MM.1S (cell line): ENCODE results near the gene TANC1.

ENCODE experiments used
- DNase-seq: peaks from one replicate; pipeline ENCODE4 v3.0.0-alpha.2; 2015
- H2AFZ ChIP-seq: fragments of 300-600 bp; sonication (generic); 2 replicates; pipeline ENCODE4 v1.6.0; 2016; ENCODE audit warnings: antibody characterized with exemption, low read length
- H3F3A ChIP-seq: fragments of 300-600 bp; sonication (generic); 2 replicates; pipeline ENCODE4 v1.6.1; 2016; ENCODE audit warnings: mild to moderate bottlenecking, antibody characterized with exemption, low read length, moderate library complexity, mixed read lengths; ENCODE audit not compliant: insufficient read depth
- H3K27ac ChIP-seq: fragments of 300-600 bp; sonication (generic); 2 replicates; pipeline ENCODE4 v1.5.1; 2016; ENCODE audit warnings: mild to moderate bottlenecking, low read length
- H3K27me3 ChIP-seq: fragments of 300-600 bp; sonication (generic); replicated peaks from 2 replicates; pipeline ENCODE4 v1.6.0; 2016; ENCODE audit warnings: low read length; ENCODE audit not compliant: insufficient read depth
- H3K36me3 ChIP-seq: fragments of 300-600 bp; sonication (generic); replicated peaks from 2 replicates; pipeline ENCODE4 v1.6.1; 2016; ENCODE audit warnings: mild to moderate bottlenecking, low read length, mixed read lengths; ENCODE audit not compliant: insufficient read depth
- H3K4me1 ChIP-seq: fragments of 300-600 bp; sonication (generic); 2 replicates; pipeline ENCODE4 v1.6.1; 2016; ENCODE audit warnings: low read length, mixed read lengths
- H3K4me2 ChIP-seq: fragments of 300-600 bp; sonication (generic); 2 replicates; pipeline ENCODE4 v1.6.0; 2016; ENCODE audit warnings: low read depth, low read length
- H3K4me3 ChIP-seq: fragments of 300-600 bp; sonication (generic); 2 replicates; pipeline ENCODE4 v1.5.1; 2016; ENCODE audit warnings: low read length, mixed read lengths
- H3K79me2 ChIP-seq: fragments of 300-600 bp; sonication (generic); 2 replicates; pipeline ENCODE4 v1.6.1; 2016; ENCODE audit warnings: mixed run types, low read length, mixed read lengths
- H3K9ac ChIP-seq: fragments of 300-600 bp; sonication (generic); 2 replicates; pipeline ENCODE4 v1.6.1; 2016; ENCODE audit warnings: low read length, mixed read lengths
- H3K9me2 ChIP-seq: fragments of 300-600 bp; sonication (generic); replicated peaks from 2 replicates; pipeline ENCODE4 v1.6.1; 2016; ENCODE audit warnings: mild to moderate bottlenecking, low read length, mixed read lengths; ENCODE audit not compliant: insufficient read depth
- H3K9me3 ChIP-seq: fragments of 300-600 bp; sonication (generic); replicated peaks from 2 replicates; pipeline ENCODE4 v1.6.1; 2016; ENCODE audit warnings: mild to moderate bottlenecking, low read length, mixed read lengths; ENCODE audit not compliant: insufficient read depth
- H4K20me1 ChIP-seq: fragments of 300-600 bp; sonication (generic); 2 replicates; pipeline ENCODE4 v1.6.1; 2016; ENCODE audit warnings: mild to moderate bottlenecking, low read length, moderate library complexity, mixed read lengths; ENCODE audit not compliant: insufficient read depth
- CTCF ChIP-seq: fragments of 300-600 bp; sonication (generic); IDR thresholded peaks from 2 replicates; pipeline ENCODE4 v1.5.1; 2016; ENCODE audit warnings: antibody characterized with exemption, low read length, mixed read lengths
- EZH2 ChIP-seq: fragments of 300-600 bp; sonication (generic); optimal IDR thresholded peaks from 2 replicates; pipeline ENCODE3; 2017; ENCODE audit warnings: low read depth, mild to moderate bottlenecking, antibody characterized with exemption, low read length, mixed read lengths
- EZH2phosphoT487 ChIP-seq: fragments of 300-600 bp; sonication (generic); IDR thresholded peaks from 2 replicates; pipeline ENCODE4 v1.6.1; 2018; ENCODE audit warnings: antibody characterized with exemption, low read length

TANC1 gene

GRCh38 chr2:159043710-159044109 is 75.3 kb downstream of the TANC1 start:
- no peak overlapping the region for H2AFZ ChIP-seq
- H3K4me2 ChIP-seq = no peak overlapping the region
- H3K79me2 ChIP-seq = no peaks in the 10 kb centered on the region
- no peaks in the 10 kb centered on the region for H3K9me3 ChIP-seq
- no peak for DNase-seq
- no peaks in the 10 kb centered on the region for H3K27me3 ChIP-seq
- no peaks in the 10 kb centered on the region for H3K9me2 ChIP-seq
- H3K4me3 ChIP-seq = no peak overlapping the region
- no peaks in the 10 kb centered on the region for H3K36me3 ChIP-seq
- no peaks in the 10 kb centered on the region for H4K20me1 ChIP-seq
- no peak overlapping the region for H3K9ac ChIP-seq
- peaks cover 8% of the 10 kb centered on the region for H3F3A ChIP-seq
- TF ChIP-seq CTCF = no peak
- no peak for TF ChIP-seq EZH2phosphoT487
- TF ChIP-seq EZH2 = no peak
- H3K27ac ChIP-seq = no peak overlapping the region
- H3K4me1 ChIP-seq = peaks cover 15% of the 10 kb centered on the region

GRCh38 chr2:159044804-159045286 is 76.4 kb downstream of the TANC1 start:
- no peaks in the 10 kb centered on the region for H3K9me3 ChIP-seq
- H3F3A ChIP-seq = peaks cover 8% of the 10 kb centered on the region
- H3K9me2 ChIP-seq = no peaks in the 10 kb centered on the region
- no peak for TF ChIP-seq EZH2
- no peak for TF ChIP-seq CTCF
- no peak for TF ChIP-seq EZH2phosphoT487
- H2AFZ ChIP-seq = no peak overlapping the region
- DNase-seq = no peak
- no peaks in the 10 kb centered on the region for H4K20me1 ChIP-seq
- no peaks in the 10 kb centered on the region for H3K36me3 ChIP-seq
- no peaks in the 10 kb centered on the region for H3K79me2 ChIP-seq
- H3K4me3 ChIP-seq = no peak overlapping the region
- H3K9ac ChIP-seq = no peak overlapping the region
- H3K4me2 ChIP-seq = no peak overlapping the region
- no peak overlapping the region for H3K27ac ChIP-seq
- H3K27me3 ChIP-seq = no peaks in the 10 kb centered on the region
- H3K4me1 ChIP-seq = peaks cover 20% of the 10 kb centered on the region

- H4K20me1 ChIP-seq = no peaks in the 10 kb centered on the region
- no peaks in the 10 kb centered on the region for H3K36me3 ChIP-seq
- peaks cover 13% of the 10 kb centered on the region for H3F3A ChIP-seq
- no peak overlapping the region for H3K9ac ChIP-seq
- H2AFZ ChIP-seq = no peak overlapping the region
- H3K79me2 ChIP-seq = no peaks in the 10 kb centered on the region
- H3K27ac ChIP-seq = peak overlapping the region; percentile 41; the same call in 1 of the 2 replicates
- peak; percentile 78 for DNase-seq
- H3K9me2 ChIP-seq = no peaks in the 10 kb centered on the region
- no peaks in the 10 kb centered on the region for H3K27me3 ChIP-seq
- no peak overlapping the region for H3K4me3 ChIP-seq
- TF ChIP-seq EZH2phosphoT487 (no peak), EZH2 (no peak), CTCF (no peak)
- no peaks in the 10 kb centered on the region for H3K9me3 ChIP-seq
- H3K4me1 ChIP-seq = peaks cover 30% of the 10 kb centered on the region
- peak overlapping the region; percentile 44; the same call in 1 of the 2 replicates for H3K4me2 ChIP-seq
Observed at GRCh38 chr2:159045545-159046454, 77.4 kb downstream of the TANC1 start.
